ENCODE data around the gene ZNF697.
"Not testable (repeated sequence)": the region's sequence is repeated elsewhere in the genome, so short reads cannot be mapped to it uniquely, and the experiment has no call there.

ZNF697 gene

DNA sequence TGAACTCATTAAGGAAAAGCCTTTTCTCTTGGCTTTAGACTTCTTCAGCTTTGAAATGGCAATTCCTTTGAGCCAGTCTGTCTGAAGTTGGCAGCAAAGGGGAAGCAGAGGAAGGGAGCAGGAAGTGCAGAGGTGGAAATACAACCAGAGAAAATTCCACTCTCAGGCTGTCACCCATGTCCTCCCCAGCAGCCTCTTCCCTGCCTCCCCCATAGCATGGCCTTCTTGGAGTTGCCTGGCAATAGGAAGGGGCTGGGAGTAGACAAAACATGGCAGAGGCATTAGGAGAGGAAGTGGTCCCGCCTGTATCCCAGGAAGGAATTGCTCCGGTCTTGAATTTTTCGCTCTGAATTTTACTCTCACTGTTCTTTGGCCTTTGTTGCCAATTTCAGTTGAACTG lies 44.8 kb downstream of the ZNF697 start:
- in situ Hi-C loops (cut with HindIII; ENCODE audit: low sequenced_read_pairs), result not testable (repeated sequence)

DNA sequence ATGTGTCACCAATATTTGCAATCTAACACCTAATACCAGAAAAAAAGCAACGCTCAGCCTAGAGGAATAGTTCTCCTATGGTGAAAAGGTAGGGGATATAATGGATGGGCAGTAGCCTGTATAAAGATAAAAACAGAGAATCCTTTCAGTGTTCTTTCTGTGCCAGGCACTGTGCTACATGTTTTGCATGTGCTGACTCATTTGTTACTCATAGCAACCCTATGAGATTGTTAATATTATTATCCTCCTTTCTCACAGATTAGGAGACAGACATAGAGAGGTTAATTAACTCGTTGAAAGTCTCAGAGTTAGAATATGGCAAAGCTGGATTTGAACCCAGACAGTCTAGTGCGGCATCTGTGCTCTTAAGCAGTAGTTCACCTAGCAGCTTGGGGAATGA lies 45.3 kb downstream of the ZNF697 start:
- in situ Hi-C loops (cut with HindIII; ENCODE audit: low sequenced_read_pairs), result not testable (repeated sequence)

DNA sequence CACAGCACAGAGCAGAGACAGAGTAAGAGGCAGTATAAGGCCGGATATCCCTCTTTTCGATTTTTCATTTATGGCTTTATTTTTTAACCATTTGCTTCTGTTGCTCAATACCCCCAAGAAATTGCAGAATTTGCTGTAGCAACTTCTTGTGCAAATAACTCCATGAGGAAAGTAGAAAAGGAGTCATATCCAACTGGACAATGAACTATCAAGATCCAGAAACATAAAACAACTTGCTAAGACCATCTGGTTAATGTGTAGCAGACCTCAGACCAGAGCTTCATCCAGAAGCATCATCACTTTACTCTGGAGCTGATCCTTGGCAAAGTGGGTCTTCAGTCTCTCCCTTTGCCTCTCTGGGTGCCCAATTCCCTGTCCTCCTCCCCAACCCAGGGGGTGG lies 45.9 kb downstream of the ZNF697 start:
- in situ Hi-C loops (cut with HindIII; ENCODE audit: low sequenced_read_pairs), result no loop called here

DNA sequence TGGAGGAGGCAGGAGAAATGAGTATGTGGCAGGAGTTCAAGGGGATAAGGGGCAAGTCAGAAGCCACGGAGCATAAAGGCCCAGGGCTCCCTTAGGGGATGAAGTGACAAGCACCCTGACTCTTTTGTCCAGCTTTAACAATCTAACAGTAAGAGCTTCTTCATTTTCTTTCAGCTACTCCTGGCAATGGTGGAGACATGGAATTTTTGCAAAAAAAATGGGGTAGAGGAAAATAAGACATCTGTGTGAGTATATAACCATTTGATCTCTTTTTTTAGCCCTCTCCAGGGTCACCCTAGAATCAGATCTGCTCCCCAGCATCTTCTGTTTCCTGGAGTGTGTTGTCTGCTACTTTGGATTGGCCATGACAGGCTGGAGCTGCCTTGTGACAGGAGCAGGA lies 47.1 kb downstream of the ZNF697 start:
- in situ Hi-C loops (cut with HindIII; ENCODE audit: low sequenced_read_pairs), result no loop called here

DNA sequence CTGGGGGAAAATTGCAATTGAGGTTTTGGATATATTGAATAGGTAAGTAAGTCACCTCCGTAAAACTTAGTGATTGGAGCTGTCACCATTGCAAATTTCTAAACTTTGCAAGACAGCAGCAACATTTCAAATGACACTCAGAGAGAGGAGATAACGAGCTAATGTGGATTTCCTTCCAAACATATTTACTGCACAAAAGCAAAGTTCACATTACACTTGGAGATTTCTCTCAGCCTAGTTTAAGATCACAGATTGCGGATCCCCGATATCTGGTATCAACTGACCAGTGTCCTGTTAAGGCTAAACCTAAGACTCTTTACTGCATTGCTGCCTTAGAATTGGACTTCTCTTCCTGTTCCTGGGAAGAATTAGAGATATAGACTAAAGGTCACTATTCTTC lies 47.5 kb downstream of the ZNF697 start:
- in situ Hi-C loops (cut with HindIII; ENCODE audit: low sequenced_read_pairs), result no loop called here

DNA sequence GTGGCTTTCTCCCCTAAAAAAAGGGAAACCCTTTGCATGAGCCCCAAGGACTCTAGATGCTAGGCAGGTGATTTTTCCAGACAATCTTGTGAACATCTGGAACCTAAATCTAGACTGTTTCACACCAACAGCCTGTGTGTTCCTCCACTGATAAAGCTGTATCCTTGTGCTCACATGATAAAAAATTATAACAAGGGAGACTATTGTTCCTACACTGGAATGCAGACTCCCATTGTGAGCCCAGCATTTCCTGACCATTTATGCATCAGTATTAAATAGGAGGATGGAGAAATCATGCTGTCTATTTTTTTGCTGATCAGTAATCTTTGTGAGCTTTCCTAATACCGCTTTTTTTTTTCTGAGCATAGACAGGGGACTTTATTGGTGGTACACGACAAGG lies 52.5 kb downstream of the ZNF697 start:
- in situ Hi-C loops (cut with HindIII; ENCODE audit: low sequenced_read_pairs), result no loop called here

DNA sequence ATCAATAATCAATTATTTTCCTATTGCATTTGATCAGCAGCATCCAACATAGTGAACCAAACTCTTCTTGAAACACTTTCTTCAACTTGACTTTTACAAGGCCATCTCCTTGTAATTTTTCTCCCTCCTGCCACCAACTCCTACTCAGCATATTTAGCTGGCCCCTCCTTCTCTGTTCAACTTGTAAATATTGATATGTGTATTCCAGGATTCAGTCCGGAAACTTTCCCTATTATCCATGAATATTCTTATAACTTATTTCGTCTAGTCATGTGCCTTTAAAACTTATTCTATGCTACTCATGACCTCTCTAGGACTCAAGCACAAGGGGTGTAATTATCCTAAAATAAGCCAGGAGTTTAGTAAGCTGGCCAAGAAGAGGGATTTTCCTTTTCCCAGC lies 52.9 kb downstream of the ZNF697 start:
- in situ Hi-C loops (cut with HindIII; ENCODE audit: low sequenced_read_pairs), result no loop called here

DNA sequence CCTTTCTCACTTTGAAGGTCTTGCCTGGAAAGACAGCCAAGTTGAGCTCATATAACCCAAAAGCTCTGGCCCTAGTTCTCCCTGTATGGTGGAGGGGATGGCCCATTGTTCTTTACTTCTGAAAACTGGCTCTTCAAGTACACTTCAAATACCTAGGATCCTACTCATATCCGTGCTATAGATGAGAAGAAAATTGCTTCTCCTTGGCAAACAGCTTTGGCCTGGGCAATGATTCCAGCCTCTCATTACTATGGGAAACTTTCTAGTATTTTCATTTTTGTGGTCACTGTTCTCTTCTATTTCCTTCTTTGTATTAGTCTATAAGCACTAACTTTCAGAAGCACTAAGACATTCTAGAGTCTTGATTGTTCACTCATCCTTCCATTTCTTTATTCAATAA lies 53.7 kb downstream of the ZNF697 start:
- in situ Hi-C loops (cut with HindIII; ENCODE audit: low sequenced_read_pairs), result no loop called here

DNA sequence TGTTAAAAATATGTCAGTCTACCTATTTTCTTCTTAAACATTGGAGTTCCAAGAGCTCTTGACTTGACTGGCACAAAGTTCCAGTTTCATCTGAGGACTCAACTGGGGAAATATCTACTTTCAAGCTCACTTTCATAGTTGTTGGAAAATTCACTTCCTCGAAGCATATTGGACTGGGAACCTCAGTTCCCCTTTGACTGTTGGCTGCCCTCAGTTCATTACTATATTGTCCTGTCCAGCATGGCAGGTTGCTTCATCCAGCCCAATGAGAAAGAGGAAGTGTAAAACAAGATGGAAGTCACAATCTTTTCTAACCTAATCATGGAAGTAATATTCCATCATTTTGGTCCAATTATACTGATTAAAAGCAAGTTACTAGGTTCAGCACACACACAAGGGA lies 54.3 kb downstream of the ZNF697 start:
- in situ Hi-C loops (cut with HindIII; ENCODE audit: low sequenced_read_pairs), result no loop called here

DNA sequence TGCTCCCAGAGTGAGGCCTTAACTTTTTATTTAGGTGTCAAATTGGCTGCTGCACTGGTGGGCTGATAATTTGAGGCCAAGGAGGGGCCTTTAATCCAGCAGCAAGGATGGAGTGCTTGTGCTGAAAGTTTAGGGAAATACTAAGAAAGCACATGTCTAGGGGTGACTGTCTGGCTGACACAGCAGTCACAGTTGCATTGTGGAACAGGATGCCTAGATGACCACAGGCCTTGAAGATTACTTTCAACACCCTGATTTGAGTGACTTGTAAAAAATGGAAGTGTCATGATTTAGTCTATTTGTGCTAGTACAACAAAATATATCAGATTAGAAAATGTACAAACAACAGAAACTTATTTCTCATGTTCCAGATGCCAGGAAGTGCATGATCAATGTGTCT lies 57.7 kb downstream of the ZNF697 start:
- in situ Hi-C loops (cut with HindIII; ENCODE audit: low sequenced_read_pairs), result no loop called here

DNA sequence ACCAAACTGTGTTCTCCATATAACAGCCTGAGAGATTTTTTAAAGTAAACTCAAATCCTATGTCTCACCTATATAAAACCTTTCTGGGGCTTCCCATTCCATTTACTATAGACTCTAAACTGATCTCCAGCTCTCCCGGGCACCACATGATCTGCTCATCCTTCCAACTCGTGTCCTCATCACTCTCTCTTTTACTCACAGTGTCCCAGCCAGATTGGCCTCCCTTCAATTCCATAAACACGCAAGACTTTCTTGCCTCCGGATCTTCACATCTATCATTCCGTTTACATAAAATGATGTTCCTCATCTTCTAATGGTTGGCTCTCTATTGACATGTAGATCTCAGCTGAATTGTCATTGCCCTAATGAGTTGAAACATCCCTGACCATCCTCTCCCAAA lies 59.4 kb downstream of the ZNF697 start:
- in situ Hi-C loops (cut with HindIII; ENCODE audit: low sequenced_read_pairs), result no loop called here

DNA sequence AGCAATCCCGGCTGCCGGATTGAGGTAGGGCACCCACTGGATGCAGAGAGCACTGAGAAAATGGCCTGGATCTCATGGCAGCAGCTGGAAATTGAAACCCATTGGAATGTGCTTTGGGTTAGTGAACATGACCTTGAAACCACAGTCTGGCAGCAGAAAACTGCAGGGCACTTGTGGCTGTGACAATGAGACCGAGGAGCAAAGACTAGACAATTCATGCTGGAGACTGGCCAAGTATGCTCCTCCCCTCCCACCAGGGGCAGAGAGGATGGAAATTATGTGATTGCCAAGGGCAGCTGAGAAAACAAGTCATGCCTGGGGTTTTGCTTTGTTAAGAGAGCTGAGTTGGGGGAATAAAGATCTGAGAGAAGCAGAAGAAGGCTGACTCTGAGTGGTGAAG lies 60.7 kb downstream of the ZNF697 start:
- in situ Hi-C loops (cut with HindIII; ENCODE audit: low sequenced_read_pairs), result no loop called here

DNA sequence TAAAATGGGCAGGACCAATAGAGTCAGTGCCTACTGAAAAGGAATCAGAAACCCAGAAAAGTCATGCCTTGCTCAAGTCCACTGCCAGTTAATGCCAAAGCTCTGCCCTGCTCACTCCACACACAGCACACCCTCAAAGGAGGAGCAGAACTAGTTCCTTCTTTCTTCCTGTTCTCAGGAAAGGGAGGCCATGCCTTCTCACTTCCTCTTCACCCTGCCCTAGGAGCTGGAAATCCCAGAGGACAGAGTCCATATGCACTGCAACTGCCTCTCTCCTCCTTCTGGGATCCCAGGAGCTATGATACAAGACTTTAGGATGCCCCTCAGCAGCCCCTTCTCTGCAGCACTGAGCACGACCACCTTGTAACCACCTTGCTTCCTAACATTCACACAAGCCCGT lies 62.3 kb downstream of the ZNF697 start:
- in situ Hi-C loops (cut with HindIII; ENCODE audit: low sequenced_read_pairs), result not testable (repeated sequence)

DNA sequence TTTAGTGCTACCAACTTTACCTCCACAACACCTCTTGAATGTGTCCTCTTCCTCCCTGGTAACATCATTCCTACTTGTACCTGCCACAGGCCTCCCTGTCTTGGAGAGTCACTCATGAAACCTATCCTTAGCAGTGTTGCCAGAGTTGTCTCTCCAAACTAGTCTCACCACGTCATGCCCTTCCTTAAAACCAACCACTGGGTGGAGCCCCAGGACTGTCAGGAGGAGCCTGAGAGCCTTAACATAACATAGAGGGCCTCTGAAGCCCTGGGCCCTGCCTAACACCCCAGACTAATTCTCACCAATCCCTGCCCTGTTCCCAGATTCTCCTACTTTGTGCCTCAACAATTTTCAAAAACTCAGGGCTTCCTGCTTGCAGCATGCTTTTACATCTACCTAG lies 65.3 kb downstream of the ZNF697 start:
- in situ Hi-C loops (cut with HindIII; ENCODE audit: low sequenced_read_pairs), result no loop called here

DNA sequence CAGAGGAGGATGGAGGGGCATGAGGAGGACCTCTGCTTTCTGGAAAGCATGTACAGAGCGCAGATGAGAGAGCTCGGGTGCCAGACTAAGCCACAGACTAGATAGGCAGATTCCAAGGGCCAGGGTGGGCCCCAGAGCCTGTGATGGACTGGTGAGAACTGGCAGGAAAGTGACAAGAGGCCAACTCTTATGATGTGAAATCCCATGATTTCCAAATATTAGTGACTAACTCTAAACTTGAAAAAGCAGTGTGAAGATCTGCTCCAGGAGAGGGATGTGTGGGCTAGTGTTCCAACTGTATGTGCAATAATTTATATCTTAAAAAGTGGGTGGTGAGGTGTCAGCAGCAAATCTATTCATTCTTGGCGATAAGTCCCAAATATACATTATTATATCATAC lies 67.0 kb downstream of the ZNF697 start:
- in situ Hi-C loops (cut with HindIII; ENCODE audit: low sequenced_read_pairs), result not testable (repeated sequence)

DNA sequence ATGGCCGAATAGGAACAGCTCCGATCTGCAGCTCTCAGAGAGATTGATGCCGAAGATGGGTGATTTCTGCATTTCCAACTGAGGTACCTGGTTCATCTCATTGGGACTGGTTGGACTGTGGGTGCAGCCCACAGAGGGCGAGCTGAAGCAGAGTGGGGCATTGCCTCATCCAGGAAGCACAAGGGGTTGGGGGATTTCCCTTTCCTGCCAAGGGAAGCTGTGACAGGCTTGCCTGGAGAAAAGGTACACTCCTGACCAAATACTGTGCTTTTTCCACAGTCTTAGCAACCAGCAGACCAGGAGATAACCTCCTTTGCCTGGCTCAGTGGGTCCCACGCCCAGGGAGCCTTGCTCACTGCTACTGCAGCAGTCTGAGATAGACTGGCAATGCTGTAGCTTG lies 74.2 kb downstream of the ZNF697 start:
- in situ Hi-C loops (cut with HindIII; ENCODE audit: low sequenced_read_pairs), result no loop called here

DNA sequence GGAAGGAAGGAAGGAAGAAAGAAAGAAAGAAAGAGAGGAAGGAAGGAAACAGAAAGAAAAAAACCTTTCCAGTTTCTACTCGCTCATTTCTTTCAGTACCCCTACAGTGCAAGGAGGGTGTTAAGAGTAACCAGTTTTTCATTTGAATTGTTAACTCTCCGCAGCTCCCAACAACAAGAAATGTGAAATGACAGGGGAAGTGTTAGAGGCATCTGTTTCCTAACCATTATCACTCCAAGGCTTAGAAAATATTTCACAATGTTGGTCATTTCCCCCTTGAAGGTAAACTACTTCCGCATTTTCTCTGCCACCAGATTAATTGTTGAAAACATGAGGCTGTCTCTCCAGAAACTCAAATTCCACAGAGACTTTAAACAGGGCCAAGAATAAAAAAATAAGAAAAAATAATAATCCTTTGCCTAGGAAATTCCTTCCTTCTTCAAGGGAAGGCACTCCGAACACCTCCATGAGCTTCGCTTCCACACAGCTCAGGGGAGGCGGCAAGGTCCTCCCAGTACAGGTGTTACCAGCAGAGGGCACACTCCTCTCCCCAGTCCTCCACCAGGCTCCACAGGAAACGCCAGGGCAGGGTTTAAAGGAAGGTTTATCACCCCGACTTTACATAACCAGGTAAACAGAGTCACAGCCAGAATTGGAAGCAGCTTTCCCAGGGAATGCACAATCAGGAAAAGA lies 78.0 kb downstream of the ZNF697 start:
- in situ Hi-C loops (cut with HindIII; ENCODE audit: low sequenced_read_pairs), result not testable (repeated sequence)
